AG04450 (cell line): Measurements from ENCODE around the gene BLNK. TPM values are rescaled to one million over a fixed set of nuclear protein-coding genes. Genes with fewer than 3 reads are reported as not detected.

Source experiments
- CTCF ChIA-PET: fragments of 300-600, 350-600 bp; formaldehyde crosslinking; extraction: SDS; loops from one replicate; lab custom pipeline; 2022; ENCODE audit warnings: antibody characterized with exemption, inconsistent platforms; lab: Charles Lee
- POLR2A ChIA-PET: fragments of 350-600 bp; formaldehyde crosslinking; extraction: SDS; loops from one replicate; lab custom pipeline; 2021; ENCODE audit warnings: antibody characterized with exemption, inconsistent platforms; lab: Yijun Ruan, JAX
- DNase-seq: peaks from one replicate; pipeline ENCODE4 v3.0.0-alpha.2; 2011; ENCODE audit warnings: low read depth, low spot score
- H3K27ac ChIP-seq: one replicate; pipeline ENCODE4 v1.5.1; 2012; ENCODE audit warnings: low read depth, low read length, control low read depth
- H3K27me3 ChIP-seq: one replicate; pipeline ENCODE4 v1.6.0; 2012; ENCODE audit warnings: low read length; ENCODE audit not compliant: control insufficient read depth, insufficient read depth
- H3K4me3 ChIP-seq: 2 replicates; pipeline ENCODE4 v1.5.1; 2011; ENCODE audit warnings: mild to moderate bottlenecking, low read depth, low read length, control low read depth
- H3K9me3 ChIP-seq: 2 replicates; pipeline ENCODE4 v1.5.1; 2012; ENCODE audit warnings: low read length; ENCODE audit not compliant: control insufficient read depth, insufficient read depth
- polyA plus RNA-seq: library from polyadenylated mRNA; depleted of rRNA; stranded (reverse); fragments of >200 nt; gene quantifications from 2 replicates; pipeline ENCODE4 v1.2.3, GENCODE V29; 2011
- TF ChIP-seq, protein P1 (sequence below): IDR thresholded peaks from 2 replicates; pipeline ENCODE4 v1.5.1; 2011; ENCODE audit warnings: low read depth, low read length, control low read depth, inconsistent platforms

The BLNK gene
- polyA plus RNA-seq, 1 experiment = not detected

DNA sequence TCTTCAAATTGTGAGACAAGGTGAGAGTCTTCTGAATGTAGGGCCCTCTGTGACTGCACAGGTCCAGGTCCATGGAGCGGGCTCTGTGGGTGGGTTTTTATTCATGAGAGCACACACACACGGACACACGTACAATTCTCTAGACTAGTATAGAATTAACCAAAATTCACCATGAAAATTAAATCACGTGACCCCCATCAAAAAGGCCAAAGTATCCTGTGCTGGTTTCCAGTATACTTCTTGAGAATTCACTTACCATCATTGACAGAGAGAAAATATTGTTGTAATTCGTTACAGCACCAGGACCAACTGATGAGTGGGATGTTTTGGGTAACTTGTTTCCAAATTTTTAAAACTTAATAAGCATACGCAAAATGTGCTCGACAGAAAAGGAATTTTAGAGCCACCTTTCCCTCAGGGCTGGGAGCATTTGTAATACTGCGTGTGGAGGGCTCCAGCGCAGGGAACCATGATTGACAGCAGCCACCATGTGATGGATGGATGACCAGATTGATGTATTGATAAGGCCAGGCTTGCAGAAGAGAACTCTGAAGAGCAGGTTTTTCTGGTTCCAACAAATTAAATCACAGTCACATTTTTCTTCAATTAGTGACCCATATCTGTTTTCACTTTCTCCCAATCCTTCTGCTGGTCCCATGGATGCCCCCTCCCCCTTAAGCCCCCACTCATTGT is 18.0 kb upstream of the BLNK start:
- ChIA-PET CTCF (no interaction called here), POLR2A (no interaction called here)
- Histone ChIP-seq H3K9me3 (no peaks in the 10 kb centered on the region), H3K4me3 (no peak overlapping the region), H3K27me3 (peaks cover 3% of the 10 kb centered on the region), H3K27ac (no peak overlapping the region)
- TF ChIP-seq, protein P1, sequence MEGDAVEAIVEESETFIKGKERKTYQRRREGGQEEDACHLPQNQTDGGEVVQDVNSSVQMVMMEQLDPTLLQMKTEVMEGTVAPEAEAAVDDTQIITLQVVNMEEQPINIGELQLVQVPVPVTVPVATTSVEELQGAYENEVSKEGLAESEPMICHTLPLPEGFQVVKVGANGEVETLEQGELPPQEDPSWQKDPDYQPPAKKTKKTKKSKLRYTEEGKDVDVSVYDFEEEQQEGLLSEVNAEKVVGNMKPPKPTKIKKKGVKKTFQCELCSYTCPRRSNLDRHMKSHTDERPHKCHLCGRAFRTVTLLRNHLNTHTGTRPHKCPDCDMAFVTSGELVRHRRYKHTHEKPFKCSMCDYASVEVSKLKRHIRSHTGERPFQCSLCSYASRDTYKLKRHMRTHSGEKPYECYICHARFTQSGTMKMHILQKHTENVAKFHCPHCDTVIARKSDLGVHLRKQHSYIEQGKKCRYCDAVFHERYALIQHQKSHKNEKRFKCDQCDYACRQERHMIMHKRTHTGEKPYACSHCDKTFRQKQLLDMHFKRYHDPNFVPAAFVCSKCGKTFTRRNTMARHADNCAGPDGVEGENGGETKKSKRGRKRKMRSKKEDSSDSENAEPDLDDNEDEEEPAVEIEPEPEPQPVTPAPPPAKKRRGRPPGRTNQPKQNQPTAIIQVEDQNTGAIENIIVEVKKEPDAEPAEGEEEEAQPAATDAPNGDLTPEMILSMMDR = no peak
- no peak for DNase-seq

GRCh38 chr10:96288151-96288621 is 16.8 kb upstream of the BLNK start:
- ChIA-PET POLR2A (no interaction called here), CTCF (interaction anchor here (1.5 kb wide), 1 partner anchor 271 kb away, joined by 9 read pairs; no protein-coding TSS in a partner anchor)
- H3K27ac ChIP-seq = no peak overlapping the region
- TF ChIP-seq, protein P1 = no peak
- no peaks in the 10 kb centered on the region for H3K9me3 ChIP-seq
- H3K27me3 ChIP-seq = no peaks in the 10 kb centered on the region
- DNase-seq = no peak
- H3K4me3 ChIP-seq = no peak overlapping the region

DNA sequence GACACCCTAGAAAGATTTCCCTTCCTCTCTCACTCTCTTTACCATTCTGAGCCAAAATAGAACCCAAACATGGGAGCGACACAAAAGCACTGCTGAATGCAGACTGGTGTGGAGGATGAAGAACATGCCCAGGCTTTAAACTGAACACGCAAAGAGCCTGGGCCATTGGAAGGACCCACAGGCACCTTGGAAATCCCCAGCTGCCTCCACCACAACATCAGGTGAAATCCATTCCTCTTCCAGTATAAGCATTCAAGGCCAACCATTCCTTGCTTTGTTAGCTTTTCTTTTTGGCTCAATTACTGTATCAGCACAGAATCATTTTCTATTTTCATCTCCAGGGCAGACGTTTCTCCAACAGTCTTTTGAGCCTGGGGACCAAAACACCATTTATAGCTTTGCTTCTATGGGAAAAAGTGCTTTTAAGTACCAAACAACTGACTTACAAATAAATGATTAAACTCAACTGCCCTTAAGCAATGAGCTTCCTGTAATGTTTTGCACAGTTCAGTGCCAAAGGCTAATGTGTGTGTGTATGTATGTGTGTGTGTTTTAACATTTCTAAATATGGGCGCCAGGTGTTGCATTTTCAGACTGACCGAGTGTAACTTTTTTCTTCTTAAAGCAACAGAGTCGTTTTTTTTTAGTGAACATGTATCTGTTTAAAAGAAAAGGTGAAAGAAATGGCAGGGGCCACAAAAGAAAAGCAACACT is 16.2 kb upstream of the BLNK start:
- no peak overlapping the region for H3K4me3 ChIP-seq
- H3K27ac ChIP-seq = no peak overlapping the region
- H3K27me3 ChIP-seq = no peaks in the 10 kb centered on the region
- TF ChIP-seq, protein P1 = no peak
- CTCF ChIA-PET = interaction anchor here (1.5 kb wide), 1 partner anchor 270 kb away, joined by 9 read pairs; no protein-coding TSS in a partner anchor
- H3K9me3 ChIP-seq = no peaks in the 10 kb centered on the region
- no peak for DNase-seq
- POLR2A ChIA-PET = no interaction called here

DNA sequence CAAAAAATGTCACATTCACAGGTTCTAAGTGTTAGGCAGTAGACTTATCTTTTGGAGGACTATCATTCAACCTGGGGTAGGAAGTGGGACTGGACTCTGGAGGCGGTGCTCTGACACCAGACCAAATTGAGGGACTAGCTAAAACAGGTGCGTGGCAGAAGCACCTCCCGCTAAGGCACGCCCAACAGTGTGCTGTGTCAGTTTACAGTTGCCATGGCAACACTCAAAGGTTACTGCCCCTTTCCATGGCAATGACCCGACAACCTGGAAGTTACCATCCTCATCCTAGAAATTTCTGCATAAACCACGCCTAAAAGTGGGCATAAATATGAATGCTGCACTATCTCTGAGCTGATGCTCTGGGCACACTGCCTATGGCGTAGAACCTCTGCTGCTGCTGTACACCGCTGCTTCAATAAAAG is 14.0 kb upstream of the BLNK start:
- Histone ChIP-seq H3K4me3 (no peak overlapping the region), H3K9me3 (no peaks in the 10 kb centered on the region), H3K27ac (no peak overlapping the region), H3K27me3 (no peaks in the 10 kb centered on the region)
- TF ChIP-seq, protein P1 = no peak
- ChIA-PET CTCF (no interaction called here), POLR2A (no interaction called here)
- no peak for DNase-seq

DNA sequence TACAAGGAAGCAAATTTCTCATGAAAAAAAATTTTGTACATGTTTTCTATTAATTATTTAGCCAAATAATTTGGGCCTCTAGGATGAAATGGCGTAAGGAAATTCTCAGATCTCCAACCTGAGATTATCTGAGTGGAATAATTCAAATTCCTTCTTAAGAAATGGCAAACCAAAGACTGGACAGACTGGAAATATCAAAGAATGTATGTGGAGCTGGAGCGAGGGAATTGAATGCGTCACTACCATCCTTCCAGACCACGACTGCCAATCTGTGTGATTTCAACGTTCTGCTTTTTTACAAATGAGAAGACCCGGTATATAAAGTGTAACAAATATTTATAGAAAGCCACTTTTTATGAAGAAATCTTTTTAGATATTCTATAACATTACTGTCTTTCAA is 12.4 kb upstream of the BLNK start:
- TF ChIP-seq, protein P1 = no peak
- ChIA-PET CTCF (interaction anchor here (1.4 kb wide), 1 partner anchor 267 kb away, joined by 4 read pairs; no protein-coding TSS in a partner anchor), POLR2A (no interaction called here)
- Histone ChIP-seq H3K9me3 (no peaks in the 10 kb centered on the region), H3K27me3 (no peaks in the 10 kb centered on the region), H3K27ac (no peak overlapping the region), H3K4me3 (no peak overlapping the region)
- no peak for DNase-seq
